HL-60/S4 (cell line): ENCODE measurements around the gene MRPL38.
"Not testable (repeated sequence)": the region's sequence is repeated elsewhere in the genome, so short reads cannot be mapped to it uniquely, and the experiment has no call there.

Experiments used
- in situ Hi-C: fragments of 300-500 bp; cut with MboI; formaldehyde crosslinking; loops from 2 replicates; pipeline ENCODE4 v1.14.3; 2022; ENCODE audit warnings: low sequenced_read_pairs

Gene MRPL38

DNA sequence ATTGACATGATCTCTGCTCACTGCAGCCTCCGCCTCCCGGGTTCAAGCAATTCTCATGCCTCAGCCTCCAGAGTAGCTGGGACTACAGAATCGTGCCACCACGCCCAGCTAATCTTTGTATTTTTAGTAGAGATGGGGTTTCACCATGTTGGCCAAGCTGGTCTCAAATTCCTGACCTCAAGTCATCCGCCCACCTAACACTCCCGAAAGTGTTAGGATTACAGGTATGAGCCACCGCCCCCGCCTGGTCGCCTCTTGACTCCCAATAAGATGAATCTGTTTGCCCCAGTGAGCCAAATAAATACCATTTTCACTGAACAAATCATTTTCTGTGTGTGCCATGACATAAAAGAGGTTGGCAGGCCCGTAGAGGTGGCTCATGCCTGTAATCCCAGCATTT, 45.3 kb downstream of the MRPL38 start:
- in situ Hi-C loops, result not testable (repeated sequence)

DNA sequence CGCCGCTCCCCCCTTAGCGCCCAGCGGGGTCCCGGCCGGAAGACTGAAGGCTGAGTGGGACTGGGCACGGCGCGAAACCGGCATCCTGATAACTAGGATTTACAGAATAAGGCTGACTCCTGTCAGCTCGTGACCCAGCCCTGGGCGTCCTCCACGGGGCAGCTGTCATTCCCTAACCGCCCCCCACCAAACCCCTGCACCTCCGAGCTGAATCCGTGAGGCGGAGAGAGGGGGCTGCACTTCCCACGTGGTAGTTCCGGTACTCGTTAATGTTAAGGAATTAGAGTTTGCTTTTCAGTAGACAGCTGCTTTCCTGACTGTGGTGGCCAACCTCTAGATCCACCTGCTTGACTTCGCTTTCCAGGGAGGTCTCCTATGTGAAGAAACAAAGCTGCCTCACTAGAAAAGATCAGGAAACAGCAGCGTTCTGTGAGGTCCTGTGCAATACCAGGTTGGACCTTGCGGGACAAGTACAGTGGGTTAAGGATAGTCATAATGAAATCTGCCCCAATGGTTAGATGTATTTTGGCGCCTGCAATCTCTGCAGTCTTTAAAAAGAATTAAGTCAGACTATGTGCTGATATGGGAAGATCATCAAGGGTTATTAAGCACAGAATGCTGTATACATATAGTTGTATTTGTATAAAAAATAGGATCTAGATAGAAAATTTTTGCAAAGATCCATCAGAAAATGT, 48.5 kb downstream of the MRPL38 start:
- in situ Hi-C loops, result no loop called here

DNA sequence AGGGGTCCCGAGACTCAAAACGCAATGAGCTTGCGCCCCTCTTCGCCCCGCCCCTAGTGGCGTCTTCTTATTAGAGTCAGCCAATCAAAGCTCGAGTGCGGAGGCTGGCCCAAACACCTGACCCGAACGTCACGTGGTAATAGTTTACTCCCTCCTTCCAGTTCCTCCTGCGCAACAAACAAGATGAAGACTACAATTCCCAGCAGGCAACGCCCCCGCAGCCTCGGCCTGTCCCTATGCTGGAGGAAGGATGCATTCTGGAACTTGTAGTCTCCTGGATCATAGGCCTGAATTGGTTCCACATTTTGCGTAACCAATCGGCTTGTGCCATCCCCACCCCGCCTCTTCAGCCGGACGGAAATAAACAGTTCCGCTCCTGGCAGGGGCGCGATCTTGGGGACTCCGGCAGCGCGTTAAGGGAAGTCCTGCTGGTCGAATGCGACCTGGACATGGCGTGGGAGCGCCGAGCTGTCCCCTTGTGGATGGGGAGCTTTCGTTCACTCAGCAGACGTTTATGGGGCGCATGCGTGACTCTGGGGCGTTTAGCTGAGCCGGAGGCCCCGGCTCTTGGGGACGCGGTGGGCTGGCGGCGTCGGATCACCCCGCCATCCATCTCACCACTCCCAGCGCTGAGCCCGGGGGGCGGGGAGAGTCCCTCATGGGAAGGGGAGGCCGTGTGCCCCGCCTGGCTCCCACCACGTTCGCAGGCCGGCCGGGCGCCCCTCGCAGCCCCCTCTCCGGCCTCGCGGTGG, 49.2 kb downstream of the MRPL38 start, which contains the start of gene WBP2:
Gene WBP2 (minus strand): TSS at position 26 of the 752 bp plus-strand sequence. CDS start 38 bp downstream, outside the sequence.
- in situ Hi-C loops, result no loop called here

DNA sequence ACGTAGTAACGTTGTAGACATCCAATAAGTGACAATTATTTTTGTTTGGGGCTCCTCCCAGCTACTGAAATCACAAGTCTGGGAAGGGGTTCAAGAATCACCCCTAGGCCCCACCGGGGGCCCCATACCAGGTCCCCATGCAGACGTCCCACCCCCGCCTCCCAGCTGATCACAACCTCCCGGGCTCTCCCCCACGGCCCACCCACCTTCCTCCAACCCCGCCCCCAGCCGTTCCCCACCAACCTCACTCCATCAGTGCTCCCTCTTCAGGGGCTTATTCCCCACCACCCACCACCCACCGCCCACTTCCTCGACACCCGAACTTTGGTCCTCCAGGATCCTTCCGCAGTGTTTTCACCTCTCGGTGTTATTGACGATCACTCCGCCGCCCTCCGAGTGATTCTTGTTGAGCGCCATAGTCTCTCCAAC, 49.8 kb downstream of the MRPL38 start:
- in situ Hi-C loops, result no loop called here

DNA sequence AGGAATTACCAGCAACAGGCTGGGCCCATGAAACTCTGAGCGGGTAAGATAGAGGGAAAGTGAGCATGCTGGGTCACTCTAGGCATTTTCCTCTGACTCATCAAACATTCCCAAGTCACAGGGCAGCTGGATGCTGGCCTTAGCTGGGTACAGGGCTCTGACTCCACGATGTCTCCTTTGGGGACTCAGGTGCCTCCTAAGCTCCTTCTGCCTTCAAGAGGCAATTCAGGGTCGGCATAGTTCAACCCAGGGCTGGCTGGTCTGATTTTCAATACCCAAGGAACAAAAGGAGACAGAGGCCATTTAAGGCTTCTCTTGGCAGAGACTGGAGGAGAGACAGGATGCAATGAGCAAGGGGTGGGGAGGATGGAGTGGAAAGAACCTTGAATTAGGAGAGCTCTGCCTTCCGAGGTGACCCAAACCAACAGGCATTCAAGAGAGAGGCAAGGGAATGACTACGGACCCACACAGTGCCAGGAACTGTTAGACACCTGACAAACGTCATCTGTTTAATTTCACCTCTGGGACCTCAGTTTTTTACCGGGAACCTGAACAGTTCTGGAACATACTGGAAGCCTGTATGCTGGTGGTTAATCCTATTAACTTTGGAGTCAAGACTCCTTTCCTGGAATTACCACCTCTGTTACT, 50.5 kb downstream of the MRPL38 start:
- in situ Hi-C loops, result no loop called here

DNA sequence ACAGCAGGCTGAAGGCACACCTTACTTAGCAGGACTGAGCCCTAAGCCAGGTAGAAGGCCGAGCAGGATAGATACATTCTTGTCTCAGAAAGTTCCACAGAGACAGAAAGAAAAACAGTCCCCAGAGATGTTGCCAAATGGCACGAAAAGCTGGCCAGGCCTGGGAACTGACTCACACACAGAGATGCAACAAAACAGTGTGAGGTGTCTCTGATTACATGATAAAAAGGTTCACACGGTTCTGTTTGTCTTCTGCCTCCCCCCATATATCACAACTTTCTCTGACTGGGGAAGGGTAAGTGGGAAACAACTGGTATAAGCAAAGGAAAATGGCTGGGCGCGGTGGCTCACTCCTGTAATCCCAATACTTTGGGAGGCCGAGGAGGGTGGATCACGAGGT, 51.3 kb downstream of the MRPL38 start:
- in situ Hi-C loops, result no loop called here

DNA sequence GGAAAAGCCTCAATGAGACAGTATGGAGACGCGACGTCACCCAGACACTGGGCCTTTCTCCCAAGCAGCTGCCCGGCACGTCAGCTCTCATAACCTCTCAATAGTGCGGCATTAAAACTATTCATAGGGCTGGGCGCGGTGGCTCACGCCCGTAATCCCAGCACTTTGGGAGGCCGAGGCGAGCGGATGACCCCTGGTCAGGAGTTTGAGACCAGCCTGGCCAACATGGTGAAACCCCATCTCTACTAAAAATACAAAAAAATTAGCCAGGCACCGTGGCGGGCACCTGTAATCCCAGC, 53.0 kb downstream of the MRPL38 start:
- in situ Hi-C loops, result not testable (repeated sequence)

DNA sequence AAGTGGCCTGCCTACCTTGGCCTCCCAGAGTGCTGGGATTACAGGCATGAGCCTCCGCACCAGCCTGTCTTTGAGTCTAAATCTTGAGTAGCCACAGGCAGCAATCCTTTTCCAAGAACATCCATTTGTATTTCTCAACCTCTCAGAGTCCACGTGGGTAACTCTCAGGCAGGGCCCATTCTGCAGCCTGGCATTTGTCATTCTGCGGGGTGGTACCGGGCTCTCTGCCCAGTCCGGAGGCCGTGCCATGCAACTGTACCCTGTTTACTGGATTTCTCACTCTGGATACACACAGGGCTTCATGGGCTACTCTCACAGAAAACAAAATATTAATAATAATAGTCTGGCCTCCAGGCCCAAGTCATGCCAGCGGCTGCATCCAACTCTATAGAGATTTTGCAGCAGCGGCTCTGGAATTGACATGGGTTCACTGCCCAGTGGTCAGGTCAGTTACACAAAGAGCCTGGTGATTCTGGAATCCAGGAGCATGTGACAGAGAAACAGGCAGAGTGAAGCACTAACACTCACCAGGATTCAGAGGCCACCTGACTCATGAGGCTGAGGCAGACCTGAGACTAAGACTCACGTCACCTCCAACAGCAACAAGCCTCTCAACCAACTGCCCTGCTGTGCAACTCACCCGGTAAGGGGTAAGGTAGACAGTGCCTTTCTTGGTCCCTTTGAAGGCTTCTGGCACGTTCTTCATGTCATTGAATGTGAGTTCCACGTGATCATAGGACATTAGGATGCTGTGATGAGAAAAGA, 53.6 kb downstream of the MRPL38 start:
- in situ Hi-C loops, result no loop called here

DNA sequence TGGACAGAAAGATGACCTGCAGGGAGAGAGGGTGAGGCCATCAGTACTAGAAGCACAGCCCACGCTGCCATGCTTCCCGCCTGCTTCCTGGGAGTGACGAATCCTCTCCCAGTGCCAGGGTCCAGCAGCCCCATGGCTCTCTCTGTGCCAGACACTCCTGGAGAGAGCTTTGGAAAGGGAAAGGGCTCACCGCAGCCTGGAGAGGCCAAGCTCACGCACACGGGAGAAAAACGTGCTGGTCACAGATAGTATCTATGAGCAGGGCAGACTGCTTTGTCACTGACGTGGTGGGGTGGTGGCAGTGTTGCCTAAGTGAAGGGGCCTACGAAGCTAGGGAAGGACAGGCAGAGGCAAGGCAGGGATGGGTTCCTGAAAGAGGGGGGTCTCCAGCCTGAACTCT, 55.0 kb downstream of the MRPL38 start:
- in situ Hi-C loops, result no loop called here

DNA sequence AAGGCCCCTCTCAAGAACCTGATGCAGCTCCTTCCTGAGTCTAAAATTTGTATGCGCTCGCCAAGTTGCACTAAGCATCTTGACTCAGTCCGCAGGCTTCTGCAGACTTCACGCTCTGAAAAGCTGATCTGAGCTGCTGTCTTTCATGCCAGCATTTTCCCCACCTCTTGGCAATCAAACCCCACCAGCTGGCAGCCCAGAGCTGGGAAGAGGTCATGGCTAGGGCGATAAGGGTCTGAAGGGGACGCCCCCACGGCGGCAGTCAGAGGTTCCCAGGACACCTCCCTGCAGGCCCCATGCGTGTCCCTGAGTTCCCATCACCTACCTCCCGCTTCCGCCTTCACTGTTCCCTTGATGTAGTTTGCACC, 55.4 kb downstream of the MRPL38 start:
- in situ Hi-C loops, result no loop called here
